Measurements from ENCODE around the gene KCNT1. TPM values are rescaled to one million over a fixed set of nuclear protein-coding genes. Genes with fewer than 3 reads are reported as not detected.

KCNT1 gene
- polyA plus RNA-seq, 1 donor, result 16.8 TPM

DNA sequence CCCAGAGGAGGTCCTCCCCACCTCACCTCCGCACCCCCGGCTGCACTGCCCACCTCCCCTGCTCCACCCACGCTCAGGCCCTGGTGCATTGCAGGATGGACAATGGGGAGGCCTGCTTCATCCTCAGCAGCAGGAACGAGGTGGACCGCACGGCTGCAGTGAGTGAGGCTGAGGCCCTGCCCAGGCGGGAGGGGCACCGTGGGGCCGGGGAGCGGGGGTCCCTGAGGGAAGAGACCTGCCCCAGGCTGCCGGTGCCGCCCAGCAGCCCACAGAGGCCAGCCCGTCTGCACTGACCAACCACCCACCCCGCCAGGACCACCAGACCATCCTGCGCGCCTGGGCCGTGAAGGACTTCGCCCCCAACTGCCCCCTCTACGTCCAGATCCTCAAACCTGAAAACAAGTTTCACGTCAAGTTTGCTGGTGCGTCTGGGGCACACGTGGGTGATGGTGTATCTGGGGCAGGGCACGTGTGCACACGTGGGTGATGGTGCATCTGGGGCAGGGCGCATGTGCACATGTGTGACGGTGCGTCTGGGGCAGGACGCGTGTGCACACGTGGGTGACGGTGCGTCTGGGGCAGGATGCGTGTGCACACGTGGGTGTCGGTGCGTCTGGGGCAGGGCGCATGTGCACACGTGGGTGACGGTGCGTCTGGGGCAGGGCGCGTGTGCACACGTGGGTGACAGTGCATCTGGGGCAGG lies 66.7 kb downstream of the KCNT1 start:
- DNase-seq, result no peak

GRCh38 chr9:135769489-135770202 lies 67.7 kb downstream of the KCNT1 start:
- no peak for DNase-seq

DNA sequence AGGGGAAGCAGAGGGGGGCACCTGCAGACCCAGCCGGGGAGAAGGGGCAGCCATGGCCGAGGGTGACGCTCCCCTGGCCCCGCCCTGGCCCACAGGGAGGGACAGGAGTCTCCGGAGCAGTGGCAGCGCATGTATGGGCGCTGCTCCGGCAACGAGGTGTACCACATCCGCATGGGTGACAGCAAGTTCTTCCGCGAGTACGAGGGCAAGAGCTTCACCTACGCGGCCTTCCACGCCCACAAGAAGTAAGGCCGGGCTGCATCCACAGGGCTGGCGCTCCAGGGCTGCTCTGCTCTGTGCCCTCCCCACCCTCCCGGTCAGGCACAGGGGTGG lies 68.2 kb downstream of the KCNT1 start:
- DNase-seq, result no peak

GRCh38 chr9:135770771-135771170 lies 68.8 kb downstream of the KCNT1 start:
- DNase-seq, result no peak

DNA sequence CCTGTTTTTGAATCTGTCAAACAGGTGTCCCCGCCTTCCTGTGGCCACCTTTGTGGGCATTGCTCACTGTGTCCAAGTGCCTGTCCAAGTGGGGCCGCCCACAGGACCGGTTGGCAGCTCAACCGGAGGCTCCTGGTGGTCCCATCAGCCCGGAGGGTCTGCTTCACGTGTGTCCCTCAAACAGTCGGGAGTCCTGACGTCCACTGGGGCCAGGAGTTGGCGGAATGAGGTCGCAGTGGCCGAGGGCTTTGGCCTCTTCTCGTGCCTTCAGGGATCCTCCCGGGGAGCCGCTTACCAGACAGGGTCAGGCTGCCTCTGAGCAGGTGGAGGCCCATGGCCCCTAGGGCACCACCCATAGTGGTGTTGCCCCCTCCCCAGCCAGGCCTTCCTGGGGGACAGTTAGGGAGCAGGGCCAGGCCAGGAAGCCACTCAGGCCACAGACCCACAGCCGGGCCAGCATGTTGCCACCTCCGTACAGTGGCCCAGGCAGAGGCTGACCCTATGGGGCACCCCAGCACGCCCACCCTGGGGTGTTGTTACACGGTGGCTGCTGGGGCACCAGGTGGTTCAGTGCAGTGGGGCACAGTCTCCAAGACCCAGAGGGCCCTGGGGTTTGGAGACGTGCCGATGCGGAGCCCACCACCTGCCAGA lies 69.5 kb downstream of the KCNT1 start:
- no peak for DNase-seq

DNA sequence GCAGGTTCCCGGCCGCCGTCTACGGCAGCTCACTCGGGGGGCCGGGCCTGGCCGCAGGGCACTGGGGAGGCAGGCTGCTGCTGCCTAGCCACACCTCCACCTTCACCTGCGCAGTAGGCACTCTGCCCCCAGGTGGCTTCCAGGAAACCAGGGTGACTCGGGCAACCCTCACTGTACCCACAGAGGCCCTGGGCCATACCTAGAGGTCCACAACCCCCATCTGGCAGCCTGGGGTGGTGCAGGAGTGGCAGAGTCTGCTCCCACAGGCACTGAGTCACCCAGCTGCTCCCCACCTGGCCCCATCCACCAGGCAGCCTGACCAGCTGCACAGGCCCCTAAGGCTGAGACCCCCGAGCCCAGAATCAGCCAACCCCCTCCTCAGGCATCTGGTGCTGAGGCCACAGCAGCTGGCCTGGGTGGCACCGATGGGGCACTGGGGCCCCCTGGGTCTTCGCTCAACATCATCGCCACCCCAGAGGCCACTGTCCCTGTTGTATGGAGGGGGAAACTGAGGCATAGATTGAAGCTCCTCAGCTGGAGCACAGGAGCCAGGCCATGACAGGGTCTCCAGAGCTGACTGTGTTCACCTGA lies 70.2 kb downstream of the KCNT1 start:
- no peak for DNase-seq

- no peak for DNase-seq
These were observed 70.9 kb downstream of the KCNT1 start for GRCh38 chr9:135772702-135773493.

DNA sequence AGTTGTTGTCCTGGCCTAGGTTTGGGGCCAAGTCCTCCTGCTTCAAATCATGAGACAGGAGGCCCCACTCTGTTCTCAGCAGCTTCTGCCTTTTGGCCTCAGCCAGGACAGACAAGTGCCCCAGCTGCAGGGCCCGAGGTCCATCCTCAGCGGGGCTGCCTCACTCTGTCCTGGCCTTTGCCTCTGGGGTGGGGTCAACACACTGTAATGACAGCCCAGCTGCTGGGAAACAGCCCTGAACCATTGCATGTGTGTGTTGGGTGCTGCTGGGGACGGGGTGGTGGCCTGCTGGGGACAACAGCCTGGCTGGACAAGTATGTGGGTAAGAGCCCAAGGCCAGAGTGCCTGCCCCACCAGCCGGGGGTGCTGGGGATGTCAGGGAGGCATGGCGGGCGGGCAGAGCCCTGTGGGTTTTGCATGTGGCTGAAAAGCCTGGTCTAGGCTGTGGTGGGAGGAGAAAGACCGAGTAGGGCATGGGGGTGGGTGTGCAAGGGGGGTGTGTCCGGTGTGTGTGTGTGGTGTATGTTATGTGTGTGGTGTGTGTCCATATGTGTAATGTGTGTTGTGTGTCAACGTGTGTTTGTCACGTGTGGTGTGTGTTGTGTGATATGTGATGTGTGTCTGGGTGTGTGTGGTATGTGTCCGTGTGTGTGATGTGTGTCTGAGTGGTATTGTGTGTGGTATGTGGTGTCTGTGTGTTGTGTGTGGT lies 71.7 kb downstream of the KCNT1 start:
- no peak for DNase-seq

DNA sequence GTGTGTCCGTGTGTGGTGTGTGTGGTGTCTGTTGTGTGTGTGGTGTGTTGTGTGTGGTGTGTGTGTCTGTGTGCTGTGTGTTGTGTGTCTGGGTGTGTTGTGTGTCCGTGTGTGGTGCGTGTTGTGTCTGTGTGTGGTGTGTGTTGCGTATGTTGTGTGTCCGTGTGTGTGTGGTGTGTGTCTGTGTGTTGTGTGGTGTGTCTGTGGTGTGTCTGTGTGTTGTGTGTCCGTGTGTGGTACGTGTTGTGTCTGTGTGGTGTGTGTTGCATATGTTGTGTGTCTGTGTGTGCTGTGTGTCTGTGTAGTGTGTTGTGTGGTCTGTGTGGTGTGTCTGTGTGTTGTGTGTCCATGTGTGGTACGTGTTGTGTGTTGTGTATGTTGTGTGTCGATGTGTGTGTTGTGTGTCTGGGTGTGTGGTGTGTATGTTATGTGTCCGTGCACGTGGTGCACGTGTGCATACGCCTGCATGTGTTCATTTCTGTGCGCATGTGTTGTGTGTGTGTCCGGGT lies 72.3 kb downstream of the KCNT1 start:
- no peak for DNase-seq

DNA sequence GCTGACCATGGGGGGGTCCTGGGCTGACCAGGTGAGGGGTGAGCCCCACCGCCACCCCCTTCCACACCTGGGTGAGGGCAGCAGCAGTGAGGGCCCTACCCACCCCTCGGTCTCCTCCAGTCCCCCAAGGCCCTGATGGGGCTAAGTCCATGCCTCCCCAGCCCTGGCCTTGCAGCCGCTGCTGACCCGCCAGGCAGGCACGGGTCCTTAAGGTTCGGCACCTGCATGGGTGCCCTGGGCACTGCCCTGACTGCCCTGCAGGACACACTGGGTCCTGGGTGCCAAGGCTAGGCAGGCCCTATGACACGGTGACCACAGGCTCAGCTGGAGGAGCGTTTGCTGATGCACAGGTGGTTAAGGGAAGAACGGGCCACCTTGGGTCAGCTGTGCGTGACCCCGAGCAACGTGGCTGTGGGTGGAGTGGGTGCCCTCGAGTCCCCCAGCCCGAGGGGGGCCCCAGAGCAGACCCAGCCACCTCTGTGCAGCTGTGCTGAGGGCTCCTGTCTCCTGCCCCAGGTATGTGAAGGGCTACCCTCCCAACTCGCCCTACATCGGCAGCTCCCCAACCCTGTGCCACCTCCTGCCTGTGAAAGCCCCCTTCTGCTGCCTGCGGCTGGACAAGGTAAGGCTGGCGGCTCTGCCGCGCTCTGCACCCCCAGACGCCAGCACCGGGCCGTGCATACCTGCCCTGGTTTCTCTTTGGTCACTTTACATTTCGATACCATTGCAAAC lies 73.0 kb downstream of the KCNT1 start:
- no peak for DNase-seq

GRCh38 chr9:135775911-135776310 lies 73.9 kb downstream of the KCNT1 start:
- no peak for DNase-seq

GRCh38 chr9:135776893-135777622 lies 75.1 kb downstream of the KCNT1 start:
- no peak for DNase-seq

DNA sequence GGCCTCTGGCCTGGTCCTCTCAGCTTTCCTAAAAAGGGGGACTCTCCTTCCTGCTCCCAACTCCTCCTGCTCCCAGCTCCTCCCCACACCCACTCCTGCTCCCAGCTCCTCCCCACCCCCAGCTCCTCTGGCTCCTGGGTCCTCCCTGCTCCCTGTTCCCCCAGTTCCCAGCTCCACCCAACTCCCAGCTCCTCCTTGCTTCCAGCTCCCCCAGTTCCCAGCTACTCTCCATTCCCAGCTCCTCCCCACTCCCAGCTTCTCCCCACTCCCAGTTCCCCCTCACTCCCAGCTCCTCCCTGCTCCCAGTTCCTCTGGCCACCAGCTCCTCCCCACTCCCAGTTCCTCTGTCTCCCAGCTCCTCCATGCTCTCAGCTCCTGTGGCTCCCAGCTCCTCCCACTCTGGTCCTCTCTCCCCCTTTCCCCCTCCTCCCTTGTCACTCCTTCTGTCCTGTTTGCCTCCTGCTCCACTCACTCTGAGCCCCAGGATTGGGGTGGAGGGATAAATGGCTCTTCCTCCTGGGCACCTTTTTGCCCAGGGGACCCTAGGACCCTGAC lies 75.7 kb downstream of the KCNT1 start:
- no peak for DNase-seq

DNA sequence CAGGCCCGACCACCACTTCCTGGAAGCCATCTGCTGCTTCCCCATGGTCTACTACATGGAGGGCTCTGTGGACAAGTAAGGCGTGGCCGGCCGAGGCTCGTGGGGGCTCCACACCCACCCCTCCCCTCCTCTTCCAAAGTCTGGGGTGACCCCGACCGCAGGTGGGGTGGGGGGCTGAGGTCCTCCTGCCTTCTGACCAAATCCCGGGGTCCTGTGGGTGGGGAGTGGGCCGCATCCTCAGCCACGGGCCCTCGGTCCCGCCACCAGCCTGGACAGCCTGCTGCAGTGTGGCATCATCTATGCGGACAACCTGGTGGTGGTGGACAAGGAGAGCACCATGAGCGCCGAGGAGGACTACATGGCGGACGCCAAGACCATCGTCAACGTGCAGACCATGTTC lies 76.4 kb downstream of the KCNT1 start:
- DNase-seq, result no peak

DNA sequence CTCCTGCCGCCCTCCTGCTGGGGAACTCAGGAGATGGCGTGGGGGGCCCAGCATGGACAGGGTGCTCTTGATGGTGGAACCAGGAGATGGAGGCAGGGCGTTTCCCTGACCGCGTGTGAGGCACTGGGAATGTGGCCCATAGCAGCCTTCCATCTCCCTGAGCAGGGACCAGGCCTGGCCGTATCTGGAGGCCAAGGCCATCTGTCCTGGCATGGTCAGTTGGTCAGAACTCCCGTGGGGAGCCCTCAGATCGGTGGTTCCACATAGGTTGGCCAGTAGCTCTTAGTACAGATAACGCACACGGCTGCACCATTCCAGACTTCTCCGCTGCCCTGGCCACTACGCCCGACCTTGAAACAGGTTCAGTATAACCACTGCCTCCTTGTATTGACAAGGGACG lies 77.6 kb downstream of the KCNT1 start:
- no peak for DNase-seq

DNA sequence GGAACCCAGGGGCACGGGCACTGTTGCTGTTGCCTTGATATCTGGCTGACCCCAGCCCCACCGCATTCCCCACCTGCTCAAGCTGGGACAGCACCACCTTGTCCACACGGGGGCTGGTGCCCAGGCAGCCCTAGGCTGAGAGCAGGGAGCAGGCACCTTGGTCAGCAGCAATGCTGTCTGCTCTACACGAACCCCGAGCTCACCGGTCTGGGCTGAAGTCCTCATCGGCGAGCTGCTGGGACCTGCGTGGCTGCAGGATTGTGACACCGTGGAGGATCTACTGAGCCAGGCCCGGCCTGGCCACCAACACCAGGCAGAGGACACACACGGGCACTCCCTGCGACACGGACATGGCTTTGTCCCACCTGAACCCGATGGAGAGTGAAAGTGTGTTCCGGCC lies 78.1 kb downstream of the KCNT1 start:
- DNase-seq, result no peak

GRCh38 chr9:135780626-135781025 lies 78.6 kb downstream of the KCNT1 start:
- DNase-seq, result no peak

DNA sequence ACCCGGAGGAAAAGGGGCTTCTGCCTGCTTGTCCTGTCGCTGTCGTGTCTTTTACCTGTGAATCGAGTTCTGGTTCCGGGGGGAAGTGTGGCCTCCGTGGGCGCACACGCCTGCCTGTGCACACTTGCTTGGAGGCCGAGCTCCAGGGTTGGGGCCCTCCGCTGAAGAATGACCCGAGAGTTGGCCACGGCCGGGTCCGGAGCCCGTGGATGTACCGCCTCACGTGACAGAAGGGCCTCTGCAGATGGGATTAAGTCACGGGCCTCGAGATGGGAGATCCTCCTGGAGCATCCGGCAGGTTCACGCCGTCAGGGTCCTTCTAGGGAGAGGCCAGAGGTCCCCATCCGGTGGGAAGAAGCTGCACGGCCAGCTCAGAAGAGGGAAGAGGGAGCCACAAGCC lies 81.0 kb downstream of the KCNT1 start:
- no peak for DNase-seq

- no peak for DNase-seq
These were observed 81.7 kb downstream of the KCNT1 start for GRCh38 chr9:135783540-135784245.
